GM21390 (cell line): ENCODE results near the gene SPACA1.

Source experiments
- ATAC-seq: cut with Tn5 transposase; IDR thresholded peaks from one replicate; pipeline ENCODE4 v1.9.1; 2021; ENCODE audit not compliant: unreplicated experiment

SPACA1 gene

DNA sequence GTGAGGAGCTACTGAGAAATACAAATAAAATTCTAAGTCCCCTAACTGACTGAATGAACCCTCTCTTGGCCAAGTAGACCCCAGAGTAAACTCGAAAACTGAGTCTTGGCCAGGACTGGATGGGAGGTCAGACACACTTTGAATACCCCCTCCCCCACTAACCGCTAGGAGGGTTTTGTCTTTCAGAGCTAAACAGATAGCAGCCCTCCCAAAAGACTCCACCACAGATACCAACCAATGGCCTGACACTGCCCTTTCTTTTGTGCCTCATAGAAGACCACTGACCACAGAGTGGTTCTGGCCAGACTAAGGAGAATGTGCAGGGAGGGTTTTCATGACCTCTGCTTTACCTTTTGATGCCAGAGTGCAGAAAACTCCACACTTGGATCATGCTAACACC, 42.1 kb downstream of the SPACA1 start:
- no peak for ATAC-seq

- no peak for ATAC-seq
These were observed 58.2 kb downstream of the SPACA1 start for GRCh38 chr6:88105741-88106340.

GRCh38 chr6:88107241-88107640, 59.6 kb downstream of the SPACA1 start:
- ATAC-seq, result no peak

- ATAC-seq, result no peak
These were observed 64.3 kb downstream of the SPACA1 start for GRCh38 chr6:88111991-88112390.

- ATAC-seq, result no peak
These were observed 67.2 kb downstream of the SPACA1 start for GRCh38 chr6:88114838-88115237.

DNA sequence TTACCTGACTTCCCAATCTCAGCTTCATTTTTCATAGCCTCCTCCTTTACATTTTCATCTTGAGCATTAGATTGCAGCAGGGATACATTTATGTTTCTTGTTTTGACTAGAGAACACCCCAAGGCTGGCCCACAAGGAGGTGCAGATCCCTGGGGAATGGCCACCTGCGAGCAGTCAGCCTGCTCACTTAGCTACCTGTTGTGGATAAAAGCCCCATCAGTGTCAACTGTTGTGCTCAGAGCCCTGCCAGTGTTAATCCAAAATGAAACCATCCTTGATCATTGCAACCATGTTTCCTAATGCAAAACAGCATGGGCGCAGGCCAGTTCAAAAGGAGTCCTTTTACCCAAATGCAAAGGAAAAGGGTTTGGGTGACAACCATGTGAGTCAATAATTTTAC, 67.7 kb downstream of the SPACA1 start:
- ATAC-seq, result no peak

GRCh38 chr6:88116276-88116675, 68.6 kb downstream of the SPACA1 start:
- no peak for ATAC-seq
